Breast epithelium (tissue), 3 donors: ENCODE data around the gene ZNF592.
"Not testable (repeated sequence)": the region's sequence is repeated elsewhere in the genome, so short reads cannot be mapped to it uniquely, and the experiment has no call there.

Source experiments
- POLR2A ChIP-seq: fragments of 450-650 bp; IDR thresholded peaks from one replicate; pipeline ENCODE4 v1.6.1; 2016; ENCODE audit warnings: antibody characterized with exemption, mild to moderate bottlenecking, moderate library complexity
- TF ChIP-seq, protein P1 (sequence below), 3 donors: fragments of 450-650 bp; IDR thresholded peaks; one replicate each; pipeline ENCODE4 v1.5.1; 2016 to 2017; ENCODE audit warnings: antibody characterized with exemption in 3 of 3, mild to moderate bottlenecking in 3 of 3, moderate library complexity in 3 of 3

GRCh38 chr15:84751721-84752120 lies 3.3 kb downstream of the ZNF592 start:
- TF ChIP-seq, protein P1, sequence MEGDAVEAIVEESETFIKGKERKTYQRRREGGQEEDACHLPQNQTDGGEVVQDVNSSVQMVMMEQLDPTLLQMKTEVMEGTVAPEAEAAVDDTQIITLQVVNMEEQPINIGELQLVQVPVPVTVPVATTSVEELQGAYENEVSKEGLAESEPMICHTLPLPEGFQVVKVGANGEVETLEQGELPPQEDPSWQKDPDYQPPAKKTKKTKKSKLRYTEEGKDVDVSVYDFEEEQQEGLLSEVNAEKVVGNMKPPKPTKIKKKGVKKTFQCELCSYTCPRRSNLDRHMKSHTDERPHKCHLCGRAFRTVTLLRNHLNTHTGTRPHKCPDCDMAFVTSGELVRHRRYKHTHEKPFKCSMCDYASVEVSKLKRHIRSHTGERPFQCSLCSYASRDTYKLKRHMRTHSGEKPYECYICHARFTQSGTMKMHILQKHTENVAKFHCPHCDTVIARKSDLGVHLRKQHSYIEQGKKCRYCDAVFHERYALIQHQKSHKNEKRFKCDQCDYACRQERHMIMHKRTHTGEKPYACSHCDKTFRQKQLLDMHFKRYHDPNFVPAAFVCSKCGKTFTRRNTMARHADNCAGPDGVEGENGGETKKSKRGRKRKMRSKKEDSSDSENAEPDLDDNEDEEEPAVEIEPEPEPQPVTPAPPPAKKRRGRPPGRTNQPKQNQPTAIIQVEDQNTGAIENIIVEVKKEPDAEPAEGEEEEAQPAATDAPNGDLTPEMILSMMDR (IDR thresholded peaks at IDR 0.05): not testable (repeated sequence)
- not testable (repeated sequence) for TF ChIP-seq POLR2A
